Measurements from ENCODE around the gene SIL1.
"Not testable (repeated sequence)": the region's sequence is repeated elsewhere in the genome, so short reads cannot be mapped to it uniquely, and the experiment has no call there.

The SIL1 gene

GRCh38 chr5:139171779-139172404 lies 26.3 kb downstream of the SIL1 start:
- no peak for DNase-seq

GRCh38 chr5:139167952-139168720 lies 30.0 kb downstream of the SIL1 start:
- DNase-seq: no peak

- no peak for DNase-seq
These were observed 30.6 kb downstream of the SIL1 start for GRCh38 chr5:139167533-139167932.

- no peak for DNase-seq
These were observed 31.1 kb downstream of the SIL1 start for GRCh38 chr5:139167063-139167462.

DNA sequence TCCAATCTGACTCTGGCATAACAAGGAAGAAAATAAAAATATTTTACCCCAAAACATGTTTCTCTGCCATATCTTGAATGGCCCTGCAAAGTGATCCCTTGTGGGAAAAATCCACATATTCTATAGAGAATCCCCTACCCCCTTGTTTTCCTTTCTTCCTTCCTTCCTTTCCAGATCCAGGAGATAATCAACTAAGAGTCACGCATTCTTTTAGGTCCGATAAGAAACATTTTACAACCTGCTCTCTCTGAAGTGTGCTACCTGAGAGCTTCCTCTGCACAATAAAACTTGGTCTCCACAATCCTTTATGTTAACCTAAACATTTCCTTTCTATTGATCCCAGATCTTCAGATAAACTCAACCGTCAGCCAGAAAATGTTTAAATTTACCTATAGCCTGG lies 33.3 kb downstream of the SIL1 start:
- not testable (repeated sequence) for DNase-seq

GRCh38 chr5:139164020-139164419 lies 34.1 kb downstream of the SIL1 start:
- DNase-seq: no peak

- no peak for DNase-seq
These were observed 35.7 kb downstream of the SIL1 start for GRCh38 chr5:139162448-139162847.

- DNase-seq: no peak
These were observed 39.4 kb downstream of the SIL1 start for GRCh38 chr5:139158791-139159190.

DNA sequence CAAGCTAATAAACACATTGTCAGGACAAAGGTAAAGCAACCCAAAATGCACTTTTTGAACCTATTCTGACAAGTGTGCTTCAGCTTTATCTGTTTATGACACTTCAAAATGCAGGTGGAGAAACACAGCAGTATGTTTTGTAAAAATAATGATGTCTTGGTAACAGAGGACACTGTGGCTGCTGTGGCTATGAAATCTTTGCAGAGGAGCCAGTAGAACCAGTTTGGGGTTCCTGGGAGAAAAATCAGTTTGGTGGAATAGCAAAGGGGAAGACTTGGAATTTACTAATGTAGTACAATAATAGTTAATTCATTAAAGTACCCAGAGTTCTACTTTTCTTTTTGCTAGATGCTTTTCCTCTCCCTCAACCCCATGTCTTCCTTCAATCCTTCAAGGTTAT lies 40.6 kb downstream of the SIL1 start:
- DNase-seq: no peak

GRCh38 chr5:139156814-139157213 lies 41.4 kb downstream of the SIL1 start:
- no peak for DNase-seq

GRCh38 chr5:139155333-139155732 lies 42.8 kb downstream of the SIL1 start:
- DNase-seq: no peak

- no peak for DNase-seq
These were observed 46.3 kb downstream of the SIL1 start for GRCh38 chr5:139151902-139152301.

- DNase-seq: no peak
These were observed 47.7 kb downstream of the SIL1 start for GRCh38 chr5:139150367-139150999.

DNA sequence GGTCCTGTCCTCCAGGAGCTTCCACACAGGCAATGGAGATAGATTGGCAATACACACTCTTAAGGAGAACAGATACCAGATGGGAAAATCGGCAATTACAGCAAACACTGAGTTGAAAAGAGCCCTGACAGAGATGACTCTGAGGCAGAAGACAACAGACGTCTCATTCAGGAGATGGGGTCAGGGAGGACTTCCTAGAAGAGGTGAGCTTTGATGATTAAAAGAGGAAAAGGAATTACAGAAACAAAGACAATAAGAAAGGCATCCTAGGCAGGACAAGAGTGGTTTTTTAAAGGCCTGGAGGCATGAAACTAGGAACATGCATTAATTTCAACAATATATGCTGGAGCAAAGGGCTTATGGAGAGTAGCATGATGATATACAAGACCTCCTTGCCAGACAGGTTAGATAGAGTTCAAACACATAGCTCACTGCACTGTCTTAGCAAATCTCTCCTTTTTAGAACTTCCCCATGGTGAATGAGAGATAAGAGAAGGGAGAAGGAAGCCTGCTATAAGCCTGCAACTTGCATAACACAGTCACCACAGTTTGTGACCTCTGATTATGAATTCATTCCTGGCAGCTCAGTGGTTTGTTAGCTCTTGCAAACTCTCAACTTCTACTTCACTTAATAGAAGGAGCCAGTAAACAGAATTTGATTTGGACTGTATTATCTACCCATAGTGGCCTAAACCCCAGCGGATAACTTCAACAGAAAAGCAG lies 48.5 kb downstream of the SIL1 start:
- DNase-seq: no peak

- no peak for DNase-seq
These were observed 49.2 kb downstream of the SIL1 start for GRCh38 chr5:139148986-139149385.

DNA sequence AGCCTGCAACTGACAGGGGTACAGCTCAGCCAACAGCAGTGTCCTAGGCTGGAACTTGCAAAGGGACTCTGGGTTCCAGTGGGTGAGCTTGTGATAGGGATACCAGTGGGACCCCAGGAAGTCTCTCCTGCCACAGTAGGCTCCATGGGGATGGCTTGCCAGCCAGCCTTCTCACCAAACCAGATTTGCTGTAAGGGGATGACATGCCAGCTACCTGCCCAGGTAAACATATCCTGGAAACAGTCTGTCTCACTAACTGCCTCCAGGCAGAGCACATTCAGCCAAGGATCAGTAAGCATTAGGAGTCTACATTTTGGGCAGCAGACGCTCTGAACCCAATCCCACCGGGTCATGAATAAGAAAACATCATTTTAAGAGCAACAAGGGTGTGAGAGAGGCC lies 49.9 kb downstream of the SIL1 start:
- DNase-seq: no peak

DNA sequence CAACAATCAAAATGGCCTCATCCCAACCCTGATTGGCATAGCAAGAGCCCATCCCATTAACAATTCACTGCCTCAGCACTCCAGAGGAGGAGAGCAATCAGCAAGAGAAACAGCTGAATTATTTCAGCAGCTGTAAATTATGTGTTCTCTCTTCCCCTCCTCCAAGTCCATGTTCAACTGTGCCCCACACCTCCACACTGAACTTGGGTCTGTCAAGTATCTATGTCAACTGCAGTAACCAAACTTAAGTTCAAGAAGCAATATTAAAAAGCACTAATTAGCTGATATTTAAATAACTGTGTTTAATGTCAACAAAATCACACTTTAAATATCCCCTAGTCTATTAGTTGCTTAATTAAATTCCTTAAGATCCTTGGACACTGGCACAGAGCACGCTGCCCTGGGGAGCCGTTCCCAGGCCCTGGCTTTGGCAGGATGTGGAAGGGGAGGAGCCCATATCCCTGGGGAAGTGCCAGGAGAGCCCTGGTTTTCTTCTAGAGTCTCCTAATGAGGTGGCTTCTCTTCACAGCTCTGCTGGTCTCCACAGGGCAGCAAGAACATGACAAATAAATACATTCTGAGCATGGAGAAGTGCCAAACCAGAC lies 50.6 kb downstream of the SIL1 start:
- peak; percentile 26 for DNase-seq

- DNase-seq: peak; percentile 15
These were observed 51.2 kb downstream of the SIL1 start for GRCh38 chr5:139146809-139147482.

- DNase-seq: no peak
These were observed 56.5 kb downstream of the SIL1 start for GRCh38 chr5:139141446-139142204.

DNA sequence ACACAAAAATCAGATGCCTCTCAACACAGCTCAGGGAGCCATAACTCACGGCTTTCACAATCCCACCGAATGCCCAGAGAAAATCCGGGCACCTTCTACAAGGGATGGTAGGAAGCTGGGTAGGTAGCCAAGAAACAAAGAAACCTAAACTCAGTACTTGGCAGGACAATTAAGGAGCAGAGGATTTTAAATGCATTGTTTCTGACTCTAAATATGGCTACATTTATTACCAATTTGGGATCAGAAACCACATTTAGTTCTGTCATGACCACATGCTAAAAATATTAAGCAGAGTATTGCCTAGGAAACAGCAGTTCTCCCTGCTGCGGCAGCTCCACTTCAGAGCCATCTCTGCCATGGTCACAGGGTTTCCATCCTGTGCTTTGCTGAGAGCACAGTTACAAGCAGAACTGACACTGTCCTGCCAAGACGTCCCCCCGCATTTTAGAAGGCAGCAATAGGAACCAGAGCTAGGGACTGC lies 57.5 kb downstream of the SIL1 start:
- DNase-seq: no peak

DNA sequence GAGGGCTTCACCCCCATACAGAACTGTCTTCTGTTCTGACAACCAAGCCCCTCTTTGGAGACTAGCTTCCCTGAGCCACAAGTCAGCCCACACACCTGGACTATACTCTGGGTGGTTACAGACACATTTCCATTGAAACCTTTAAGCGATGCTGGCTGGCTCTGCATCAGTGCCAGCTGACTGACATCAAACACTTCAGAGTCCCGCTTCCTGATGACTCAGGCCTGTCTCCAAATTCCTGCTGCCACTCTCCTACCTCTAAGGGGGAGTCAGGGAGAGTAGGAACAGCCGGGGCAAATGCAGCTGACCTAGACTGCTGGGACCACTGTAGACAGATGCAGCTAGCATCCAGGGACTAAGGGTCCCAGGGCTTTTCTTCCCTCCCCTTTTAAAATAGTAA lies 59.4 kb downstream of the SIL1 start:
- DNase-seq: peak; percentile 58

DNA sequence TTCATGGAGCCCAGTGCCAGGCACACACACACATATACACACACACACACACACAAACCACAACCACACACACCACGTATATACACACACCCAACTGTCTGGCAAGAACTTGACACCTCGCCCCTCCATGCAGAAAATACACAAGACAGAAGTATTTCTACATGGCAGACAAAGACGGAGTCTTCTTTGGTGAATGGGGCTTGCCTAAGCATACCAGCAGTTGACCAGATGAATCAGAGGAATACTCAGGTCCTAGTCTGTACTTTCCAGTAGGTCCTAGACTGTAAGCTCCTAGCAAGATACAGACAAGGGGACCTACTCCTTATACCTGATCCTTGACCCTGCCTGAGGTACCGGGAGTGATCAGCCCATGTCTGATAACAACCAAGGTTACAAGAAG lies 60.1 kb downstream of the SIL1 start:
- DNase-seq: no peak

All from NCI-H1092 (cell line).